Brain pericyte (primary cell): ENCODE data around the gene FKBP11.
A peak's percentile ranks its signal among the peaks of the same experiment; 100 is the strongest.
"Not testable (repeated sequence)": the region's sequence is repeated elsewhere in the genome, so short reads cannot be mapped to it uniquely, and the experiment has no call there.

Experiments
- DNase-seq: peaks from one replicate; pipeline ENCODE4 v3.0.0-alpha.2; 2012; ENCODE audit warnings: low read depth, low spot score

The FKBP11 gene

DNA sequence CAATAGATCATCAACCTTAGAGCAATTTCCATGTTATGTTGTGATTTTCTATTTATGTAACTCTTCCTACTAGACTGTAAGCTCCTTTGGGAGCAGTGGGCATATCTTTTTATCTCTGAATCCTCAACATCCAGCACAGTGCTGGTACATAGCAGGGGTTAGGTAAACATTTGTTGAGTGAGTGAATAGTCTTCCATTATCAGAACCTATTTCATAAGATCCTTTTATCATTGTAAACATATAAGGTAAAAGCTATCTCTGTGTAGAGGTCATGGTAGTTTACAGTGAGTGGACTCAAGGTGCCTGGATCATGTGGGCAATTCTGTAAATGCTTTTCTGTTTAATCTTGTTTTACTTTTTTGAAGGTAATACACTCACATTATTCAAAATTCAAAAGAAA, 15.1 kb downstream of the FKBP11 start:
- DNase-seq: no peak

DNA sequence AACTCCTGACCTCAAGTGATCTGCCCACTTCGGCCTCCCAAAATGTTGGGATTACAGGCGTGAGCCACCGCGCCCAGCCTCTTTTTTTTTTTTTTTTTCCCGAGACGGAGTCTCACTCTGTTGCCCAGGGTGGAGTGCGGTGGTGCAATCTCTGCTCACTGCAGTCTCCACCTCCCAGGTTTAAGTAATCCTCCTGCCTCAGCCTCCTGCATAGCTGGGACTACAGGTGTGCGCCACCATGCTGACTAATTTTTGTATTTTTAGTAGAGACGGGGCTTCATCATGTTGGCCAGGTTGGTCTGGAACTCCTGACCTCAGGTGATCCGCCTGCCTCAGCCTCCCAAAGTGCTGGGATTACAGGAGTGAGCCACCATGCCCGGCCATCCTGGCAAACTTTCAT, 15.6 kb downstream of the FKBP11 start:
- DNase-seq: not testable (repeated sequence)

DNA sequence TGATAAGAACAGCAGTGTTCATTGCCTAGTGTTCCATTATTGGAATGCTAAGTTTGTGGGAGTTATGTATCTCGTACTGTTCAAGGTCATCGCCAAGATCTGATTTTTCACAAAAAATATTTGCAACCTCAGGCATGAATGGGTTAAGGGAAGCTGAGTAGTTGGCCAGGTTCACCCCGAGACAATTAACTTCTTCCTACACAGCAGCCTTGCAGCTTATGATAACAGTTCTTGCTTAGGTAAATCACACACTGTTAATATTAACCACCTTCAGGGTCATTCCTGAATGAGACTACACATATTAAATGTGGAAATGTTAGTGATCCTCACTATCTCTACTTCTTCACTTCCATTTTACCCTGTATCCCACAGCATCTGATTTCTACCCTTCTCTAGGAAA, 18.0 kb downstream of the FKBP11 start:
- no peak for DNase-seq

DNA sequence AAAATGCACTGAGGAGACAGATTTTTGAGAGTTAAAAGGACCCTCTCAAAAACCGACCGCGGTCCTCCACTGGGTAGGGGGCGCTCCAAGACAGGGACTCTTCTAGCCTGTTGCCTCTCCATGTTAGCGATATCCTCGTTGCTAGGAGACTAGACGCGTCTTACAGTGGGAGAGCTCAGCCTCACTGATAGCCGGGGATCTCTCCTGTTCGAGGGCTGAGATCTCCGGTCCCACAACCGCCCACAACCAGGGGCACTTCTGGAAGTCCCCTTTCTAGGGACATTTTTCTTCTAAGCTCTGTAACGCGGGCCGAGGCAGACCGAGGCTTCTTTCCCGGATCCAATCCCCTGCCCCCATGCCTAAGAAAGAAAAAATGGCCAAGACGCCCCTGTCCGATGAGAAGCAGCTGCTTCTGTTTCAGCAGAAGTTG, 21.3 kb downstream of the FKBP11 start:
- peak; percentile 60 for DNase-seq

DNA sequence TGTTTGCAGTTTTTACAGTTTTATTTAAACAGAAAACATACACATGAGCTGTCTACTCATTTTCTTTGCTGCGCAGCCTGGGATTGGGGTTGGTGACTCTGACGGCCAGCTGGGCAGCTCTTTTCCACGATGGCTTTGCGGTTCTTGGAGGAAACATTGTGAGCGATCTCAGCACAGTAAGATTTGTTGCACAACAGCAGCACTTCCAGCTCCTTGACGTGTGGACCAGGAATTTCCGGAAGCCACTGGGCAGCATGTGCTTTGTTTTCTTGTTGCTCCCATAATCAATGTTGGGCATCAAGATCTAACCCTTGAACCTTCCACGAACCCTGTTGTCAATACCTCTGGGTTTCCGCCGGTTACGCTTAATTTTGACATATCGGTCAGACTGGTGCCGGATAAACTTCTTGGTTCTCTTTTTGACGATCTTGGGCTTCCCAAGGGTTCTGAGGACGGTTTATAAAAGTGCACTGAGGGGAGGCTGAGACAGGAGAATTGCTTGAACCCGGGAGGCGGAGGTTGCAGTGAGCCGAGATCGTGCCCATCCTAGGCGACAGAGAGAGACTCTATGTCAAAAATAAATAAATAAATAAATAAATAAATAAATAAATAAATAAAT, 21.8 kb downstream of the FKBP11 start:
- DNase-seq: no peak

DNA sequence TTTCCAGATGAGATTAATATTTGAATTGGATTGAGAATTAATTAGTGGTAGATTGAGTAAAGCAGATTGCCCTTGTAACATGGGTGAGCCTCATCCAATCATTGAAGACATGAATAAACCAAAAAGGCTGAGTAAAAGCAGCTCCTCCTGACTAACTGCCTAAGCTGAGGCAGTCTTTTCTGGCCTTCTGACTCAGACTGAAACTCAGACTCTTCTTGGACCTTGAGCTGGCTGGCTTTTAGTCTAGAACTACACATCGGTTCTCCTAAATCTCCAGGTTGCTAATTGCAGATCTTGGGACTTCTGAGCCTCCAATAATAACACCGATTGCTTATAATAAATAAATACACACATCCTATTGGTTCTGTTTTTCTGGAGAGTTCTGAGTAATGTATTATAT, 24.0 kb downstream of the FKBP11 start:
- no peak for DNase-seq

DNA sequence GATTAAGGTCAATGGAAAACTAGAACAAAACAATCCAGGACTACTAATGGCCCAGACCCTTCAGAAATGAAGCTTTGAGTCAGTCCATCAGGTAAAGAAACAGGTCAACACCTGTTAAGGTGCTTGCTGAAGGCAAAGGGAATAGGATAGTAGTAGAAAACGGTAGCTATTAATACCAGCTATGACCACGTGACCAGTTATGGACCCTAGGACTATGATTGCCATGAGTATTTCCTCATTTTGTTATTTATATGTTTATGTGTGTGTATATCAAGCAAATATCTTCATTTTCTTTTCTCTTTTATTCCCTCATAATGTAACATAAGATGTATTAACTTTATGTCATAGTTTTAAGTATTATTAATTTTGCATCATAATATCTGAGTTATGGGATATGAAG, 25.6 kb downstream of the FKBP11 start:
- DNase-seq: no peak

DNA sequence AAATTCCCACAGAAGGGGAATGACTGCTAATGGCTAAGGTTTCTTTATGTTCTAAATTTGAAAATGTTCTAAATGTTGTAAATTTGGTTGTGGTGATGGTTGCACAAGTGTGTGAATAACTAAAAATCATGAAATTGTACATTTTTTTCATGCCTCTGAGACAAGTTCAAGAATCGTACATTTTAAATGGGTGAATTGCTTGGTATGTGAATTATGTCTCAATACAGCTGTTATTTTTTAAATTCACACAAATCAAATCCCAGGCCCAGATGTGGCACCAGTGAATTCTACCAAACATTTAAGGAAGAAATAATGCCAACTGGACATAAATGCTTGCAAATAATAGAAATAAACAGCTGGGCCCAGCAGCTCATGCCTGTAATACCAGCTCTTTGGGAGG, 31.0 kb downstream of the FKBP11 start:
- DNase-seq: no peak

DNA sequence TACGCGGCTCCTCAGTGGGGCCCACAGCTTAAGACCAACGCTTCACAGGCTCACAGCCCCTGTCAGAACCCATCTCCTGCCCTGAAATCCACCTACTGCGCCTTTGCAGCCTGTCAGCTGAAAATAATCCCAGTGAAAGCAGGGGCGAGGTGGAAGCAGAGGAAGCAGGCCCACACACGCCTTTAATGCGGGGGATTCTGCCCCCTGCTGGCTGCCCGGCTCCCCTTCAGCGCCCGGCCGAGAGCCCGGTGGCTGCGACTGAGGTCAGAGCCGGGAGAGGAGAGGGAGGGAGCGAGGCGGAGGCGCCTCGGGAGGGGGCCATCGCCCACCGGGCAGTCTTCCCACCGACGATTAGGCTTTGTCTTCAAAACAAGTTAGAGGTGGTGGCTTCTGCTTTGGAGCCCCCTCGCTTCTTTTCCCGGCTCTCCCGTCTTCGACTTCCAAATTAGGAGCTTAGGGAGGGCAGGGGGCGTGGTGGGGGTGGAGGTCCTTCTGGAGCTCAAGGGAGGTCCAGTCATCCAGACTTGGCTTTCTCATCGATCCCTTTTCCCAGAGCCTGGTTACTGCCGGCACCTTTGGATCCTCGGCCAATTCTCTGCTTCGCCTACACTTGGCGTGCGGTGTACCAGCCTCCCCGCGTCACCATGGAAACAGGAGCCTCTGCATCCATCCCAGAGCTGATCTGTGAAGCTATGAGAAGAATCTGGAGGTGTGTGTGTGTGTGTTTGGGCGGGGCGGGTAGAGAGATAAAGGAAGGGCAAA, 34.5 kb downstream of the FKBP11 start:
- no peak for DNase-seq

DNA sequence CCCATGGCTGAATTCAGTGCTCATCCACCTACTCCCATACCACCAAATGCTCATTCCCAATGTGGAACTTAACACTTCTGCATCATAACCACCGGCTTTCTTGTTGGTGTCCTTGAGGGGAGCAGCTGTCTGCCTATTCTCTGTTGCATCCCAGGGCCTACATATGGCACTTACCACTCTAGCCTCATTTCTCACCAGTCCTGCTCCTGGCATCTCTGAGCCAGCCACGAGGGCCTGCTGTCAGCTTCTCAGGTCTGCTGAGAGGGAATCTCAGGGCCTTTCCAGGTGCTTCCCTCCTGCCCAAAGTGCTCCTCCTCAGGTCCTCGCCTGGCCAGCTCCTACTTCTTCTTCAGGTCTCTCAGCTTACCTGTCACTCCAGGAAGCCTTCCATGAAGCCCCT, 35.6 kb downstream of the FKBP11 start:
- no peak for DNase-seq

DNA sequence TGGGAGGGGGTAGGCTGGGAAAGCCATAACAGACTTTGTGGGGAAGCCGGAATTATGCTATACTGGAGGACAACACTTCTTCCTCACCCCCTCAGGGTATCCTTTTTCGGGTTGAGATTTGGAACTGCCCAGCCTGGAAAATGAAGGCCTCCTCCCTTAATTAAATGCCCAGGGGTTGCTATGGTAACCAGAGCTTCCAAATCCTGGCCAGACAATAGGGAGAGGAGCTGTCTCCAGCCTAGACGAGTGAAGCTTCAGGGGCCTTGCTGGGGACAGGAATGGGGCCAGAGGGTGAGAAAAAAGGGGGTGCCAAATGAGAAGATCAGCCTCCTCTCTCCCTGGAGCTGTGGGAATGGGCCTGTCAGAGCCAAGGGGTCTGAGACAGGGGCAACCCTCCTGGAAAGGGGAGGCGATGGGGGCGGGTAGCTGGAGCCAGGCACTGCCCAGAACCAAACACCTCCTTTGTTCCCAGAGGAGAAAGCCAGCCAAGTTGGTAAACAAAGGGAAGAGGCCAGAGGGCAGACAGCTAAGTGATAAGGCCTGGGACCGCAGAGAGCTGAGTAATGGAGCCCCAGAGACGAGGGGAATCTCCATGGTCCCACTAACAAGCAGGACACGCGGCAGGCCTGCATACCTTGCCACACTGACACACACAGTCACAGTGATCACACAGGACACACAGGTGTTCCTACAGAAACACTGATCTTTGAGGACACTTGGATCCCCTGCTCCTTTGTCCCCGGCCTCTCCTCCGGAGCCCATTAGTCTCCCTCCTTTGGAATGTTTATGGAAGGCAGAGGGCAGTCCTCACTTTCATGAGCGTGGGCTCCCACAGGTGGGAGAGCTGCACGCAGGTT, 41.8 kb downstream of the FKBP11 start:
- DNase-seq: no peak

DNA sequence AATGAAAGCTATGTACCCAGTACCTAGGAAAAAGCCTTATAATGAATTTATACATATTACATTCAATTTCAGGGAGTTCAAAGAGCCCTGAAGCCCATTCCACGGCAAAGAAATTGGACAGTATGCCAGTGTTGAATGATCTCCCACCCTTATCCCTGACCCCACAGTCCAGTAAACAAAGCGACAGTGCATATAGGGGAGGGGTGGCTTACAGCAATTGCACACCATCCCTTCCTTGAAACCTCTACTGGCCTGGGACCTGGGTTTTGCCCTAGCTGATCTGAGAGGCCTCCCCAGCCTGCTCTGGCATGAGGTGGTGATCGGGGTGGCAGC, 42.4 kb downstream of the FKBP11 start:
- DNase-seq: no peak

DNA sequence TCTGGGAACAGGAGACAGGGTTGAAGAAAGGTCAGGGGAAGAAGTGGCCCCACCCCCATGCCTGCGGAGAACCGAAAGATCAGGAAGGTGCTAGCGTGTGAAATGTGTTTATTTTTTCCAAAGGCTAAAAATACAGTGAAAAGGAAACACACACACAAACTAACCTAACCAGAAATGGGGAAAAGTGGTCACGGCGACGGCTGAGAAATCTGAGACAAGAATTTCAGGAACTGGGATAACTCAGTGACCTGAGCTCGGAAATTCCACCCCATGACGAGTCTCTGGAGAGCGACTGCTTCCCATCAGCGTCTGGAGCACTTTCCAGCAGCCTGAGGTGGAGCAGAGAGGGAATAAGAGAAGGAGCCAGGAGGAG, 43.0 kb downstream of the FKBP11 start:
- no peak for DNase-seq

DNA sequence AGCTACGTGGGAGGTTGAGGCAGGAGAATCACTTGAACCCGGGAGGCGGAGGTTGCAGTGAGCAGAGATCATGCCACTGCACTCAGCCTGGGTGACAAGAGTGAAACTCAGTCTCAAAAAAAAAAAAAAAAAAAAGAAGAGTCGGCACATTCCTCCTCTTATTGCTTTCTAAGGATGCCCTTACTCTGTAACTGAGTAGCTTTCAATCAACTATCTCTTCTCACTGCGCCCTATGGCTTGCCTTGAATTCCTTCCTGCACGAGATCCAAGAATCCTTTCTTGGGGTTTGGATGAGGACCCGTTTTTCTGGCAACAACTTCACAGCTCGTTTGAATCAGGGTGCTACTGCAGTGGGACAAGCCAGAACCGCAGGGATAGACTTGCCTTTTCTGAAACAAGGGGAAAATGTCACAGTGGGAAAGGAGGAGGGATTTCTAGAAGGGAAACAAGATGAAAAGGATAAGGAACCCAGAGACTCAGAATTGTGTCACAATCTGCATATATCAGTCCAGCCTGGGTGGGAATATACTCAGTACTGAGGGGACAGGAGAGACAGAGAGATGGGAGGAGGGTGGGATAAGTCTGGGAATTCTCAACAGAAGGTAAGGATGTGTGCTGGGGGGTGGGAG, 43.5 kb downstream of the FKBP11 start:
- no peak for DNase-seq

DNA sequence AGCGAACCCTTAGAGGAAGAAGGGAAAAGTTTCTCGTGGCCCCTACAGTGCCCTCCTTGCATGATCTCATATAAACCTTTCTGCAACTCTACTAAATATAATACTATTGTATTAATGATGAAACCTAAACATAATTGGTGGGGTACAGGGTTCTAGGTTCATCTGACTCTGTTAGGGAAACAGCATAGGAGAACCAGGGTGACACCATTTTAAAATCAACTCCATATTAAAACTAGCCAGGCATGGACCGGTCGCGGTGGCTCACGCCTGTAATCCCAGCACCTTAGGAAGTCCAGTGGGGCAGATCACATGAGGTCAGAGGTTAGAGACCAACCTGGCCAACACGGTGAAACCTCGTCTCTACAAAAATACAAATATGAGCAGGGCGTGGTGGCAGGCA, 44.6 kb downstream of the FKBP11 start:
- DNase-seq: no peak

DNA sequence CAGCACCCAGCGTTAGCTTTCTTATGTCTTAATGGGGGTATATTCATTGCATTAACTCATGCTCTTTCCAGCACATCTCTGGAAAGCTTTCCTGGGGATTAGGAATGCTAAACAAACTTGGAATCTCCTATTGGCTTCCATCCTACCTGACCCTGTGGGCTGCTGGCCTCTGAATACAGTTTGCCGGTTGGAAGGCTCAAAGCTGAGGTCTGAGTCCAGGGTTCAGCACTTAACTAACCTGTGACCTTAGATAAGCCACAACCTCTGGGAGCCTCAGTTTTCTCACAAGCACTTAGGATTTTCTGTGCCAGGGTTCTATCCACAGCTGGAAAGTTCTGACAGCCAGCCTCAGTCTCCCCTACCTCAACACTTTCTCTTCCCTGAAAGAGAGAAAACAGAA, 46.7 kb downstream of the FKBP11 start:
- DNase-seq: no peak

DNA sequence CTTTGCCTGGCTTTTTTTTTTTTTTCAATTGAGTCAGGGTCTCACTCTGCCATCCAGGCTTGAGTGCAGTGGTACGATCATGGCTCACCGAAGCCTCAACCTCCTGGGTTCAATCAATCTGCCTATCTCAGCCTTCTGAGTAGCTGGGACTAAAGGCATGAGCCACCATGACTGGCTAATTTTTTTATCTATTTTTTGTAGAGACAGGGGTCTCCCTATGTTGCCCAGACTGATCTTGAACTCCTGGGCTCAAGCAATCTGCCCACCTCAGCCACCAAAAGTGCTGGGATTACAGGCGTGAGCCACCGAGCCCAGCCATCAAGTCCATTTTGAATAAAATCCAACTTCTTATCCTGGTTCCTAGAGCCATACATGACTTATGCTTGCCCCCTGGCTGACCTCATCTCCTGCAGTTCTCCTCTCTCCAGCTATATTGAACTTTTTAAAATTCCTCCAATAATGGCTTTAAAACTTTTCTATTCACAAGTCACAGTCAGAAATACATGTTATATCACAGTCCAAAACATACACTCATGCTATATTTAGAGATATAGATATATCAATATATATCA, 49.3 kb downstream of the FKBP11 start:
- DNase-seq: no peak

DNA sequence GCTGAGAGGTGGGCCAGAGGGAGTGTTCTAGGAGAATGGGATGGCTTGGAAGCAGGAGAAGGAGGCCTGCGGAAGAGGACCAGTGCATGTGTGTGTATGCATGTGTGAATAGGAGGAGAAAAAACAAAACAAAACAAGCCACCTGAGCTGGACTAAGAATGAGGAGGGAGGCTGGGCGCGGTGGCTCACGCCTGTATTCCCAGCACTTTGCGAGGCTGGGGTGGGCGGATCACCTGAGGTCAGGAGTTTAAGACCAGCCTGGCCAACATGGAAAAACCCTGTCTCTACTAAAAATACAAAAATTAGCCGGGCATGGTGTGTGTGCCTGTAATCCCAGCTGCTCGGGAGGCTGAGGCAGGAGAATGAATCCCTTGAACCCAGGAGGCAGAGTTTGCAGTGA, 51.8 kb downstream of the FKBP11 start:
- DNase-seq: not testable (repeated sequence)

DNA sequence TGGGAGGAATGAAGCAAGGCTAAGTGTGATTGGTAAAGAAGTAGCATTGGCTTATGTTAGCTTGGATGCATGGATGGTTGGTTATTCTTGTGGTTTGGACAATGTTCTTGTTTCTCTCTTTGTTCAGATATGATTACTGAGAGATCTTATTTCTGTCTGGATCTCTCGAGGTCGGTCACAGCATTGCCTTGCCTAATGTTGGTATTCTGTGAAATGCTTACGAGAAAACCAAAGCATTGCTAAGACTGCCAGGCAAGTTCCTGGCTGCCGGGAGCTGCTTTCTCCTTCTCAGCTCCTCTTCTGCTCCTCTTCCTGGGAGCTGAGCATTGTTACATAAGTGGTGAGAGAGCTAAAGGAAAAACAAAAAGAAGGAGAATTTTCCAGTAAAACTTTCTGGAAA, 52.2 kb downstream of the FKBP11 start:
- DNase-seq: no peak
